Osteocyte (in vitro differentiated cells): ENCODE results near the gene CX3CR1. TPM values are rescaled to one million over a fixed set of nuclear protein-coding genes. Genes with fewer than 3 reads are reported as not detected.
"Not testable (repeated sequence)": the region's sequence is repeated elsewhere in the genome, so short reads cannot be mapped to it uniquely, and the experiment has no call there.

Source experiments
- DNase-seq: peaks from one replicate; pipeline ENCODE4 v3.0.0; 2021; ENCODE audit warnings: mixed read lengths; ENCODE audit not compliant: unreplicated experiment; ENCODE audit errors: extremely low spot score
- H3K27ac Mint-ChIP-seq: one replicate; pipeline ENCODE4 v1.8.0; 2021; ENCODE audit warnings: mild to moderate bottlenecking, mixed read lengths; ENCODE audit not compliant: unreplicated experiment
- H3K27me3 Mint-ChIP-seq: one replicate; pipeline ENCODE4 v1.8.0; 2021; ENCODE audit warnings: mixed read lengths; ENCODE audit not compliant: unreplicated experiment
- H3K36me3 Mint-ChIP-seq: one replicate; pipeline ENCODE4 v1.8.0; 2021; ENCODE audit warnings: mixed read lengths; ENCODE audit not compliant: unreplicated experiment
- H3K4me1 Mint-ChIP-seq: one replicate; pipeline ENCODE4 v1.8.0; 2021; ENCODE audit warnings: mixed read lengths; ENCODE audit not compliant: unreplicated experiment
- H3K4me3 Mint-ChIP-seq: one replicate; pipeline ENCODE4 v1.8.0; 2021; ENCODE audit warnings: mild to moderate bottlenecking, moderate library complexity, mixed read lengths; ENCODE audit not compliant: unreplicated experiment
- H3K9me3 Mint-ChIP-seq: one replicate; pipeline ENCODE4 v1.8.0; 2021; ENCODE audit warnings: mixed read lengths; ENCODE audit not compliant: unreplicated experiment
- total RNA-seq: library from RNA; stranded (reverse); gene quantifications from 2 replicates; pipeline ENCODE4 v1.2.1, GENCODE V29; 2021
- TF ChIP-seq, protein P1 (sequence below): fragments of 200-600 bp; sonication (generic); IDR thresholded peaks from 2 replicates; pipeline ENCODE4 v1.5.0; 2021; ENCODE audit warnings: antibody characterized with exemption, mild to moderate bottlenecking, moderate library complexity

Gene CX3CR1
- total RNA-seq, 1 donor from 2014 or later = not detected

DNA sequence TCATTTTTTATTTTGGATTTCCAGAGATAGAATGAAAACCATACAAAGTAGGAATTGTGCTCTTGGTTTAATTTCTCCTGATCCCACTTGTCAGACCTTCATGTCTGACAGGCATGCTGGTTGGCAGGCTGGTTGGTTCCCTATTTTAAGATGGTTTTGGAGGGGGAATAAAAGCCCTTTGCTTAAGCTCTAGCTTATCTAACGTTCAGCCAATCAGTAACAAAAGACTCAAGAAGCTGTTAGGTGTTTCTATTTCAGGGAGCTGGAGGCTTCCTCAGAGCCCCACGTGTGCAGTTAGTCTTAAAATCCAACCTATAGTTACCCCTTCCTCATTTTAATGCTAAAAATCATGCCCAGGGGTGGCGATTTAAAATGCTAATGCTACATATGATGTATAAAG lies 47.0 kb downstream of the CX3CR1 start:
- TF ChIP-seq, protein P1, sequence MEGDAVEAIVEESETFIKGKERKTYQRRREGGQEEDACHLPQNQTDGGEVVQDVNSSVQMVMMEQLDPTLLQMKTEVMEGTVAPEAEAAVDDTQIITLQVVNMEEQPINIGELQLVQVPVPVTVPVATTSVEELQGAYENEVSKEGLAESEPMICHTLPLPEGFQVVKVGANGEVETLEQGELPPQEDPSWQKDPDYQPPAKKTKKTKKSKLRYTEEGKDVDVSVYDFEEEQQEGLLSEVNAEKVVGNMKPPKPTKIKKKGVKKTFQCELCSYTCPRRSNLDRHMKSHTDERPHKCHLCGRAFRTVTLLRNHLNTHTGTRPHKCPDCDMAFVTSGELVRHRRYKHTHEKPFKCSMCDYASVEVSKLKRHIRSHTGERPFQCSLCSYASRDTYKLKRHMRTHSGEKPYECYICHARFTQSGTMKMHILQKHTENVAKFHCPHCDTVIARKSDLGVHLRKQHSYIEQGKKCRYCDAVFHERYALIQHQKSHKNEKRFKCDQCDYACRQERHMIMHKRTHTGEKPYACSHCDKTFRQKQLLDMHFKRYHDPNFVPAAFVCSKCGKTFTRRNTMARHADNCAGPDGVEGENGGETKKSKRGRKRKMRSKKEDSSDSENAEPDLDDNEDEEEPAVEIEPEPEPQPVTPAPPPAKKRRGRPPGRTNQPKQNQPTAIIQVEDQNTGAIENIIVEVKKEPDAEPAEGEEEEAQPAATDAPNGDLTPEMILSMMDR = no peak
- Mint-ChIP-seq H3K27ac (no peak overlapping the region), H3K9me3 (no peaks in the 10 kb centered on the region), H3K4me1 (no peaks in the 10 kb centered on the region), H3K4me3 (no peak overlapping the region), H3K27me3 (peaks cover 60% of the 10 kb centered on the region), H3K36me3 (no peaks in the 10 kb centered on the region)
- no peak for DNase-seq

DNA sequence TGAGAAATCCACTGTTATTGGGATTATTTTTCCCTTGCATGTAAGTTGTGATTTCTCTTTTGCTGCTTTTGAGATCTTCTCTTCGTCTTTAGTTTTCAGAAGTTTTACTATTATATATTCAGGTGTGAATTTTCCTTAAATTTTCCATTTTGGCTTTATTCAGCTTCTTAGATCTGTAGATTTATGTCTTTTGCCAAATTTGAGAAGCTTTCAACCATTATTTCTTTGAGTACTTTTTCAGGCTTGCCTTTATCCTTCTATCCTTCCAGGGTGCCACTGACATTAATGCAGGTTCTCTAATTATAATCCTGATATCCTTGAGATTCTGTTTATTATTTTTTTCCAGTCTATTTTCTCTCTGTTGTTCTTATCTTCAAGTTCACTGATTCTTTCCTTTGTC lies 49.4 kb downstream of the CX3CR1 start:
- TF ChIP-seq, protein P1 = no peak
- H3K27ac Mint-ChIP-seq = no peak overlapping the region
- no peaks in the 10 kb centered on the region for H3K4me1 Mint-ChIP-seq
- H3K4me3 Mint-ChIP-seq = no peak overlapping the region
- H3K27me3 Mint-ChIP-seq = peaks cover 59% of the 10 kb centered on the region
- H3K36me3 Mint-ChIP-seq = no peaks in the 10 kb centered on the region
- no peaks in the 10 kb centered on the region for H3K9me3 Mint-ChIP-seq
- no peak for DNase-seq

DNA sequence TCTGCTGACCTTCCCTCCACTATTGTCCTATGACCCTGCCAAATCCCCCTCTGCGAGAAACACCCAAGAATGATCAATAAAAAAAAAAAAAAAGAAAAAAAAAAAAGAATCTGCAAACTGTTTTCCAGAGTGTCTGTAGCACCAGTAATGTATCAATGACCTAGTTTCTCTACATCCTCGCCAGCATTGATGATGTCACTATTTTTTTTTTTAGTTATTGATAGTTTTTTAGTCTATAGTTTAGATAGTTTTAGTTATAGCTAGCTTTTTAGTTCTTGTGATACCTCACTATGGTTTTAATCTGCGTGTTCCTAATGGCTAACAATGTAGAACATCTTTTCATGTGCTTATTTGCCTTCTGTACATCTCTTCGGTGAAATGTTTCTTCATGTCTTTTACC lies 51.3 kb downstream of the CX3CR1 start:
- Mint-ChIP-seq H3K4me1 (no peaks in the 10 kb centered on the region), H3K27ac (no peak overlapping the region), H3K9me3 (no peaks in the 10 kb centered on the region), H3K4me3 (no peak overlapping the region), H3K27me3 (peaks cover 55% of the 10 kb centered on the region), H3K36me3 (no peaks in the 10 kb centered on the region)
- DNase-seq = no peak
- TF ChIP-seq, protein P1 = no peak

DNA sequence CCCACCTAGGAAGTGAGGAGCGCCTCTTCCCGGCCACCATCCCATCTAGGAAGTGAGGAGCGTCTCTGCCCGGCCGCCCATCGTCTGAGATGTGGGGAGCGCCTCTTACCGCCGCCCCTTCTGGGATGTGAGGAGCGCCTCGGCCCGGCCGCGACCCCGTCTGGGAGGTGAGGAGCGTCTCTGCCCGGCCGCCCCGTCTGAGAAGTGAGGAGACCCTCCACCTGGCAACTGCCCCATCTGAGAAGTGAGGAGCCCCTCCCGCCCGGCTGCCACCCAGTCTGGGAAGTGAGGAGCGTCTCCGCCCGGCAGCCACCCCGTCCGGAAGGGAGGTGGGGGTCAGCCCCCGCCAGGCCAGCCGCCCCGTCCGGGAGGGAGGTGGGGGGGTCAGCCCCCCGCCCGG lies 52.2 kb downstream of the CX3CR1 start:
- not testable (repeated sequence) for DNase-seq, H3K9me3 Mint-ChIP-seq, H3K4me1 Mint-ChIP-seq, H3K36me3 Mint-ChIP-seq, H3K27ac Mint-ChIP-seq, H3K4me3 Mint-ChIP-seq
- H3K27me3 Mint-ChIP-seq = peaks cover 50% of the 10 kb centered on the region

DNA sequence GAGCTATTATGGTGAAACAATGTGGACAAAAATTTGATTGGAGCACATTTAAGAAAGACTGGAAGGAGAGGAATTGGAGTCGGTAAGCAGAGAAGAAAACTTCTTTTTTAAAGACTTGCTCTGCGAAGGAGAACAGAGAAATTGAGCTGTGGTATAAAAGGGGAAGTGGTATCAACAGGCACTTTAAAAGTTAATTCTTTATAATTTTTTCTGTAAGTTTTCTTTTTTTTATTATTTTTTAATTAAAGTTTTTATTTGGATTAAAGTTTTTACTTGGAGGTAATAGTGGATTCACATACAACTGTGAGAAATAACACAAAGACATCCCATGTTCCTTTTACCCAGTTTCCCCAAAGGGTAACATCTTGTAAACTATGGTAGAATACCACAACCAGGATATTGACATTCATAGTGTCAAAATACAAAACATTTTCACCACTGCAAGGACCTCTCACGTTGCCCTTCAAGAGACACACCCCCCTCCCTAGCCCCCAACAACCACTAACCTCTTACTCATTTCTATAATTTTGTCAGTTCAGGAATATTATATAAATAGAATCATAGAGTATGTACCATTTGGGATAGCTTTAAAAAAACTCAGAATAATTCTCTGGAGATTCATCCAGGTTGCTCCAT lies 53.6 kb downstream of the CX3CR1 start:
- H3K36me3 Mint-ChIP-seq = no peaks in the 10 kb centered on the region
- TF ChIP-seq, protein P1 = no peak

DNA sequence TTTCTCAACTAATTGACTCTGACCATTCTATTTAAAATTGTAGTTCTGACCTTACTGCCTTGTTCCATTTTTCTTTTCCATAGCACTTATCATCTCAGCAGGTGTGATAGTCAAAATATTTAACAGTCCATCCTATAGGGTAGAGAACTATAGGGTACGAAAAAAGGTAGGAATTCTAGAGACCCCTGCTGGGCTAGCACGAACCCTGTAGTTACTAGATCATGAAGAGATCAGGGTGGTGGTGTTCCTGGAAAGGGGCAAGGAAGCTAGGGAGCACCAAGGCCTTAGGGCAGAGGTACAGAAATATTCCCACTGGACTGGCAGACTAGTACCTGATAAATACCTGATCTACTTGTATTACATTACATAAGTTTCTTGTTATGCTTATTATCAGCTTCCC lies 55.5 kb downstream of the CX3CR1 start:
- Mint-ChIP-seq H3K4me3 (no peak overlapping the region), H3K9me3 (no peaks in the 10 kb centered on the region), H3K36me3 (no peaks in the 10 kb centered on the region), H3K27ac (no peak overlapping the region), H3K27me3 (peaks cover 39% of the 10 kb centered on the region), H3K4me1 (no peaks in the 10 kb centered on the region)
- no peak for DNase-seq
- TF ChIP-seq, protein P1 = no peak

More for the DNA sequence above, 53.6 kb downstream of the CX3CR1 start:
- Mint-ChIP-seq H3K9me3 (no peaks in the 10 kb centered on the region), H3K27ac (no peak overlapping the region), H3K4me3 (no peak overlapping the region), H3K27me3 (peaks cover 45% of the 10 kb centered on the region), H3K4me1 (no peaks in the 10 kb centered on the region)
- DNase-seq = no peak
